OCI-LY3 (cell line): ENCODE data around the gene HLA-DQA1.

Experiments
- H2AFZ ChIP-seq: fragments of 200-600, 300-600 bp; shearing (Covaris generic); 2 replicates; pipeline ENCODE4 v1.6.0; 2014; ENCODE audit warnings: antibody characterized with exemption, low read depth, low read length
- H3K27ac ChIP-seq: fragments of 200-600, 300-600 bp; sonication (generic); 2 replicates; pipeline ENCODE4 v1.5.1; 2014; ENCODE audit warnings: mild to moderate bottlenecking, low read length, moderate library complexity, mixed read lengths
- H3K27me3 ChIP-seq: fragments of 200-600, 300-600 bp; sonication (generic); 2 replicates; pipeline ENCODE4 v1.6.1; 2014; ENCODE audit warnings: low read depth, low read length, mixed read lengths
- H3K36me3 ChIP-seq: fragments of 200-600, 300-600 bp; sonication (generic); replicated peaks from 2 replicates; pipeline ENCODE3; 2014; ENCODE audit warnings: low read depth, low read length, mixed read lengths
- H3K4me1 ChIP-seq: fragments of 300-600, 200-600 bp; sonication (generic); 2 replicates; pipeline ENCODE4 v1.6.1; 2014; ENCODE audit warnings: low read length, mixed read lengths
- H3K4me2 ChIP-seq: fragments of 200-600, 300-600 bp; sonication (generic); 2 replicates; pipeline ENCODE4 v1.6.1; 2014; ENCODE audit warnings: low read length, mixed read lengths
- H3K4me3 ChIP-seq: fragments of 300-600, 200-600 bp; sonication (generic); 2 replicates; pipeline ENCODE4 v1.5.1; 2014; ENCODE audit warnings: antibody characterized with exemption, mild to moderate bottlenecking, low read length, moderate library complexity
- H3K79me2 ChIP-seq: fragments of 300-600, 200-600 bp; shearing (Covaris generic); 2 replicates; pipeline ENCODE4 v1.6.1; 2014; ENCODE audit warnings: mild to moderate bottlenecking, low read length, mixed read lengths
- H3K9ac ChIP-seq: fragments of 300-600, 200-600 bp; shearing (Covaris generic); 2 replicates; pipeline ENCODE4 v1.6.0; 2014; ENCODE audit warnings: mild to moderate bottlenecking, low read length, moderate library complexity
- H3K9me3 ChIP-seq: fragments of 200-600, 300-600 bp; shearing (Covaris generic); 2 replicates; pipeline ENCODE4 v1.6.1; 2014; ENCODE audit warnings: low read length, mixed read lengths; ENCODE audit not compliant: insufficient read depth
- H4K20me1 ChIP-seq: fragments of 200-600, 300-600 bp; sonication (generic); 2 replicates; pipeline ENCODE4 v1.6.1; 2016; ENCODE audit warnings: low read length, mixed read lengths; ENCODE audit not compliant: insufficient read depth
- CTCF ChIP-seq: fragments of 200-600, 300-600 bp; sonication (generic); IDR thresholded peaks from 2 replicates; pipeline ENCODE4 v1.5.1; 2014; ENCODE audit warnings: antibody characterized with exemption, low read length, low read depth
- EZH2phosphoT487 ChIP-seq: fragments of 200-600 bp; shearing (Covaris generic); IDR thresholded peaks from 2 replicates; pipeline ENCODE4 v1.6.1; 2018; ENCODE audit warnings: antibody characterized with exemption, mixed run types, low read depth

The HLA-DQA1 gene

DNA sequence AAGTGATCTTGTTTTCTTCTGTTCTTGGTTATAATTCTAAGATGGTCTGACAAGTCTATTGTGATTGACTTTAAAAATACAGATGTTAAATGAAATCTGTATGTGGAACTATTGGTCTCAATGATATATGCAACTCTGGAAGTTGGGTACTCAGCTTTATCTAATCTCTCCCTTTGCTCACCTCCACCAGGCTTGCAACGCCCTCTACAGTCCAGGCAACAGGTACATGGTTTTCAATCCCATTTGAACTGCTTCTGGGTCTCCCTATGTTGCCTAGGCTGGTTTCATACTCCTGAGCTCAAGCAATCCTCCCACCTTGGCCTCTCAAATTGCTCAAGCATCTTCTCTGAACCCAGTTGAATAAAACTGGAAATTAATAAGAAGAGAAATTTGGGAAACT is 54.8 kb downstream of the HLA-DQA1 start:
- peak overlapping the region; percentile 73 for H3K27ac ChIP-seq
- H3K79me2 ChIP-seq: no peaks in the 10 kb centered on the region
- peaks cover 48% of the 10 kb centered on the region for H3K4me1 ChIP-seq
- H3K36me3 ChIP-seq: no peaks in the 10 kb centered on the region
- H4K20me1 ChIP-seq: no peaks in the 10 kb centered on the region
- no peaks in the 10 kb centered on the region for H3K27me3 ChIP-seq
- H3K9ac ChIP-seq: 0 out of 2 replicates have a peak overlapping the region, but pooled peaks have one; percentile 22
- no peaks in the 10 kb centered on the region for H3K9me3 ChIP-seq
- H2AFZ ChIP-seq: no peak overlapping the region
- TF ChIP-seq EZH2phosphoT487: no peak
- TF ChIP-seq CTCF: peak; percentile 77
- H3K4me3 ChIP-seq: no peak overlapping the region
- peak overlapping the region; percentile 38; the same call in 1 of the 2 replicates for H3K4me2 ChIP-seq
